SW 1271 (cell line): ENCODE data around the gene INTS14.
"Not testable (repeated sequence)": the region's sequence is repeated elsewhere in the genome, so short reads cannot be mapped to it uniquely, and the experiment has no call there.

Source experiments
- DNase-seq, 2 experiments: peaks; one replicate each; lab custom pipeline; 2025; lab: John Stamatoyannopoulos, UW

INTS14 gene

DNA sequence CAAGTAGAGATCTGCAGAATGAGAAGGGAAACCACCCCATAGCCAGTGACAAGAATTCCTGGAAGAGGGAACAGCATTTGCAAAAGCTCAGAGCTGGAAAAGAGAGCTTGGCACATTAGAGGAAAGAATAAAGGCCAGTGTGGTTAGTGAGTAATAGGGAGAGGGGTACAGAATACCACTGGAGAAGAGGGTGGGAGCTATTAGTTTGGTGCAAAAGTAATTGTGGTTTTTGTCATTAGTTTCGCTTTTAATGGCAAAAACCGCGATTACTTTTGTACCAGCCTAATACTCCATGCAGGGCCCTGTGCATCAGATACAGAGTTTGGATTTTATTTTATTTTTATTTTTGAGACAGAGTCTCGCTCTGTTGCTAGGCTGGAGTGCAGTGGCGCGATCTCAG is 20.6 kb upstream of the INTS14 start:
- no peak for DNase-seq

DNA sequence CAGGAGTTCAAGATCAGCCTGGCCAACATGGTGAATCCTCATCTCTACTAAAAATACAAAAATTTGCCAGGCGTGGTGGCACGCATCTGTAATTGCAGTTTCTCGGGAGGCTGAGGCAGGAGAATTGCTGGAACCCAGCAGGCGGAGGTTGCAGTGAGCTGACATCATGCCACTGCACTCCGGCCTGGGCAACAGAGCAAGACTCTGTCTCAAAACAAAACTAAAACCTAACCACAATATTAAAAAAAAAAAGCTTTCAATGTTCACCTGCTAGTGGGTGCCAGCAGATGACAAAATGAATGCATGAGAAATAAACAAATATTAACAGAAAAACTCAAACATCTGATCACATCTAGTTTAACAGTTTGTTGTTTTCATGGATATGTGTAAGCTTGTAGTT is 19.8 kb upstream of the INTS14 start:
- no peak for DNase-seq

DNA sequence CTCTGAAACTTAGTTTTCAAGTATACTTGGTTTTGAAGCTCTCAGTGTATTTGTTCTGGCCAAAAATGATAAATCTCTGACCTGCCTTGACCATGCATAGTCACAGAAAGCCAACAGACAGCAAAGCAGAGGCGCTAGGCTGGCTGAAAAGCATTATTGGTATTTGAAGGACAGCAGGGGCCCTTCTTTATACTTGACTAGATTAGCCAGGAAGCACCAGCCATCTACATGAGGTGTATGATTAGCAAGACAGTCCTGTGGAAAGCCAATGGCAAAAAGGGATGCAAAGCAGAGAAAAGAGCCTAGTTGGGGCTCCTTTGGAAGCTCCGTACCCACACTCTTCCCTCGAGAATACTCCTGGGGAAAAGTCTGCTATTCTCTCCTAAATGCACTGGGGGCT is 18.6 kb upstream of the INTS14 start:
- no peak for DNase-seq

DNA sequence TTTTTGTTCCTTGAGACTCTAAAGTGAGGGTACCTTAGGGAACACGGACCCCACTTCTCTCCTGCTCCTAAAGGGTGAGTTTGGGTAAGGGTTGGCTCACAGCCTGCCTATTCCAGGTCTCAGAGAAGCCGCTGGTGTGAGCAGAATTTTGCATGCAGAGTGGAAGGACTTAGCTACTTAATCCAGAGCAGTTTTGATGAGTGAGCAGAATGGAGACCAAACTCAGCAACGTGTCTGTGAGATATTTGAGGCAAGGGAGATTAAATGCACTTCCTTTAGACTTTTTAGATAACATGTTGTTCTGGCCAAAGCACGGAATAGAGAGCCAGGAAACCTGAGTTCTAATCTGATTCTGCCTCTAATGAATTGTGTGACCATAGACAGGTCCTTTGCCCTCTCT is 15.9 kb upstream of the INTS14 start:
- no peak for DNase-seq

DNA sequence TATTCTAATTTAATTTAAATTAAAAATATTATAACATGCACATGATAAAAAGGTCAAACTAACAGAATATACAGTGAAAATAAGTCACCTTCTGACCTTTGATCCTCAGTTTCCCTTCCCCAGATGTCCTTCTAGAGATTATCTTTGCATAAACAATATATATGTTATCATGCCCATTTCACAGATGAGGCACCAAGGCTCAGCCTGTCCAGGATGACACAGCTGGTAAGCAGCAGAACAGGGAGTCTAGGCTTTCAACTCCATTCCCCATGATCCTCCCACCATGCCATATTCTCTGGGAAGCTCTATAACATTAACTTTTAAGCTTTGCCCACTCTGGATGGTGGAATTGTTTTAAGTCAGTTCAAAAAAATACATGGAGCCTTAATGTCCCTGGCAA is 12.2 kb upstream of the INTS14 start:
- DNase-seq, result no peak

DNA sequence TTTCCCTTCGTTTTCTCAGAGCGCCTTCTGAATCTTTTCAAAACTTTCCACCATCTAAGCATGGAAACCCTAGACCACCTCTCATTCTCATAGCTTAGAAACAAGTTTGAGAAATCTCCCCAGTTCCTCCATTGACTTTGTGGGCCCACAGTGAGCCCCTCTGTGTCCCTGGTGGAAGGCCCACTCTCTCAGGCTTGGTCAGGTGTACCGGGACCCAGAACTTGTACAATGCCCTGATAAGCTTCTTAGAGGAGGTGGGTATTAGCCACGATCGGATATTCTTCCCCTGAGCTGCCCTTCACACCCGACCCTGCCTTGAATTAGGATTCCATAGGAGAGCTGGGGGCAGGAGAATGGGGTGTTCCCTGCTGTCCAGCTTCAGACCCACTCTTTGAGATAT is 10.7 kb upstream of the INTS14 start, which contains the start of gene SLC24A1:
Gene SLC24A1, plus strand, starts transcription at position 301 of the 400 bp plus-strand sequence. CDS start 2,143 bp downstream, outside the sequence.
- no peak for DNase-seq

DNA sequence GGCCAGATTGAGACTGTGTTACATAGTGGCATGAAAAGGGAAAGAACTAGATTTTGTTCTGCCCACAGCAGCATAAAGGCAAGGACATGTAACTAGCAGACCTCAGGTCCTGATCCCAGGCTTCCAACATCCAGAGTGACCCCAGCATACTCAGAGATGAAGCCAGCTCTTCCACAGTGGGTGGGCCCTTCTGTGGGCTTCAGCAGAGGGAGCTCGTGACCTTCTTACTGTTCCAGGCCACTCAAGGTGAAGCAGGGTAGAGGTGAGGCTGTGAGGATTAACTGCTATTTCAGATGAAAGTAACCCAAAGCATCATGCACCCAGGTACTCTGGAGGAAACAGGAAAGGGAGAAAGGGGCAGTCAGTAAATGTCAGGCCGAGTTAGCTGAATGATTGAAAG is 9.9 kb upstream of the INTS14 start:
- no peak for DNase-seq

DNA sequence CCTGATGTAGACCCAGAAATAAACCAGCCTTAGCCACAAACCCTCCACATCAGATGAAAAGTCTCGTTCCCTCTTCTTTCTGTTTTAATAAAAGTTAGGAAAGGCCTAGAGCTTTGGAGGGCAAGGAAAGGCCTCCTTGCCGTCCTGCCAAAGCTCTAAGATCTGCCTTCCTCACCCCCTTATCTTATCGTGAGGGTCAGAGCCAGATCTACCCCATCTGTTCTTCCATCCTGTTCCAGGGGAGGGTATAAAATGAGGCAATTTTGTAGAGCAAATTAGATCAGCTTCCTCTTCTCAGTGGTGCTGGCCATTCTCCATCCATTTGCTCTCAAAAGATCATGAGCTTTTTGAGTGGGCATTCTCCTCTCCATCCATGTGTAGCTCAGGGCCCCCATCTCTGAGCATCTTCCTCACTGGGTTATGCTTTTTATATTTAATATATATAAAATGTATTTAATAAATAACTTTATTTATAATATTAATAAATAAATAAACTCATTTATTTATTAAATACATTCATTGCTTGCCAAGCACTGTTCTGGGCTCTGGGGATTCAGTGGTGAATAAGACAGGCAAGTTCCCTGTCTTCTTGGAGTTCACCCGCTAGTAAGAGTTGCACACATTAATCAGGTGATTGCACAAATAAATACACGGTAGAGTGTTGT is 8.8 kb upstream of the INTS14 start:
- DNase-seq, result no peak

DNA sequence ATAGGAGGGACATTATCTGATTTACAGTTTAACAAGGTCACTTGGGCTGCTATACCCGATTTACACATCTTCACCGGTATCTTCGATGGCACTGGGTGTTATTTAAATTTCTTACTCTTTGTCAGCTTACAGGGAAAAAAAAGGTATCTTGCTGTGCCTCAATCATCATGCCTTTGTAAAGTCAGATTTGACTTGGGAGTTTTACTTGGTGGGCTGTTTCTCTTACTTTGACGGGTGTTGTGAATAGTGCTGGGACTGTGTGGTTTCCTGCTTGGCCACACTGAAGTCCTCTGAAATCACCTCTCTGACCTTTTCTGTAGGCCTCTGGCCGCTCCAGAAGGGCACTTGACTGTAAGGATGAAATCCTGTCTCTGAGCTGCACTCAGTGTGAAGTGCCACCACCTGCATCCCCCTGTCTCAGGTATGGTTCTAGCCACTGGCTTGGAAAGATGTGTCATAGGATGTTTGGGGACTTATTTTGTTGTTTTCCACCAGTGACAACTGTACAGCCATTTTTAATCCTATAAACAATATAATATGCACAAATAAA is 7.7 kb upstream of the INTS14 start:
- no peak for DNase-seq

DNA sequence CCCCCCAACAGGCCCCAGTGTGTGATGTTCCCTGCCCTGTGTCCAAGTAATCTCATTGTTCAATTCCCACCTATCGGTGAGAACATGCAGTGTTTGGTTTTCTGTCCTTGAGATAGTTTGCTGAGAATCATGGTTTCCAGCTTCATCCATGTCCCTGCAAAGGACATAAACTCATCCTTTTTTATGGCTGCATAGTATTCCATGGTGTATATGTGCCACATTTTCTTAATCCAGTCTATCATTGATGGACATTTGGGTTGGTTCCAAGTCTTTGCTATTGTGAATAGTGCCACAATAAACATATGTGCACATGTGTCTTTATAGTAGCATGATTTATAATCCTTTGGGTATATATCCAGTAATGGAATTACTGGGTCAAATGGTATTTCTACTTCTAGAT is 5.0 kb upstream of the INTS14 start:
- DNase-seq, result not testable (repeated sequence)

DNA sequence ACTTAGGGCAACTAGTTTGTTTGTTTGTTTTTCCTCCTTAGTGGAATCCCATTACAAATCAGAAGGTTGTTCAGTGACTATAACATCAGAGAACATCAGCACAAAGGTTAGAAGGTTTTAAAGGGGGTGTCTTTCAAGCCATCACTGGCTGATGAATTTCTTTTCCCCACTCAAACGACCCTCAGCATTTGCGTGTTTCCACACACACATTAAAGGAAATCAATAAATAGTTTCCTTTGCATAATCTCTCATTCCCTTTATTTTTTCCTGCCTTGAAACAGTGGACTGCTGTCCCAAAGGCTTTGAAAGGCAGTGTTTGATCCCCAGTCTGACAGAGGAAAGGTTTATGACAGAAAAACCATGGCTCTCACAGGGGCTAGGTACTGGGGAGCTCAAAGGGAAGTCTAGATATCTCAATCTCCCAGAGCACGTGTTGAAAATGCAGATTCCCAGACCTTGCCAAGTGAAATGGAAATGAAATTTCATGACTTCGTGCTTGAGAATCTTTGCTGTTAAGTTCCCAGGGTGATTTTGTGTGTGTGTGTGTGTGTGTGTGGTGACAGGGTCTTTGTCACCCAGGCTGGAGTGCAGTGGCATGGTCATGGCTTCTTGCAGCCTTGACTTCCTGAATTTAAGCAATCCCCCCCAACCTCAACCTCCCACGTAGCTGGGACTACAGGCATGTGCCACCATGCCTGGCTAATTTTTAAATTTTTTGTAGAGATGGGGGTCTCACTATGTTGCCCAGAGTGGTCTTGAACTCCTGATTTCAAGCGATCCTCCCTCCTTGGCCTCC is 2.2 kb upstream of the INTS14 start:
- DNase-seq, result no peak

DNA sequence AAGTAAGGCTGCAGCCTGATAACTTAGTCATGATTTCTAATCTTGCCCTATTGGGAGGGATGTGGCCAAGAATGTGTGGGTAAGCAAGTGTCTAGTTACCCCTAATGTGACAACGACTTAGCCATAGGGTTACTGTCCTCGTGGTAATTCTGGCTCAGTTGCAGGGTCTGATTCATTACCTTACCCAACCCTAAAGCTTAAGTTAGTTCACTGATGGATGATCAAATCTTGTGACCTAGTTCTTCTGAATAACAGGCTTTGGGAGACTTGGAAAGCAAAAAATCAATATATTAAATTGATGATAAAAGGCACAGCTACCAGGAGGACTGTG is 1.6 kb upstream of the INTS14 start:
- DNase-seq, result no peak

DNA sequence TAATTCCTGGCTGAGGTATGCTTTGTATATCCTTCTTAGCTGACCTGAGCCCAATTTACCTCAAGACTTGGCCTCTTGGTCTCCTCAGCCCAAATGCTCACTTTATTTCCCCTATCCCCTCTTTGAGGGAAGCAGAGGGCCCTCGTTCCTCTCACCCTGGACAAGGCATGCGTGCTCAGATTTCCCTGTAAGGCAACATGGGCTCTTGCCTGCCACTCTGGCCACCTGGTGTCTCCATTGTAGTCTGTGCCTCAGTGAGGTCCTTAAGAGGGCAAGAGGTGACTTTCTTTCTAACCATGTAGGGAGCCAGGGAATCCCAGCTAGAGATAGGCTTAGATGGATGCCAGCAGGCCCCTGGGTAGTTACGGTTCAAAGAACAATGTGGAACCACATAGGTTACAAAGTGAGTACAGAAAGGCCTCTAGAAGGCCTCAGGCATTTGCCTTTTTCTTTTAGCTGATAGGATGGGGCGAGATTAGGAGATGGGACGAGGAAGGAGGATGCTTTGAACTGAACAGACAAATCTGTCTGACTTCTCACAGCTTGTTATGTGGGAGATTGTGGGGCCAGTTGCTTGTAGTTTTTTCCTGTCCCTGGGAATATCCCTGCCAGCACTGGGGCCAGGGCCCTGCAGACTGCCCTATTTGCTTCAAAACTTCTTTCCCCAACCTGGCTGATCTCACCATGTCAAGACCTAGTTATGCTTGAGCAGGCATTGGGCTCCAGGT is 1.1 kb upstream of the INTS14 start:
- no peak for DNase-seq

DNA sequence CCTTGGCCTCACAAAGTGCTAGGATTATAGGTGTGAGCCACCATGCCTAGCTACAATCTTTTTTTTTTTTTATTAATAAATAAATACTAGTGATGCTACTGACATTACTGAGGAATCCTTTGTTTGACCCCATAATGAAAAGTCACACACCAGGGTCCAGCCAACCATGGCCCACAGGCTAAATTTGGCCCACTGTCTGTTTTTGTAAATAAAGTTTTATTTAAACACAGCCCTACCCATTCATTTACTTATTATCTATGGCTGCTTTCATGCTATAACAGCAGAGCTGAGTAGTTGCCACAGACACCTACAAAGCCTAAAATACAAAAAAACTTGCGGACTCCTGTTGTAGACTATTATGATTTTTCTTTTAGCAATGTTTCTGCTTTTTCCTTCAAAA is 7.4 kb downstream of the INTS14 start:
- DNase-seq, result no peak

DNA sequence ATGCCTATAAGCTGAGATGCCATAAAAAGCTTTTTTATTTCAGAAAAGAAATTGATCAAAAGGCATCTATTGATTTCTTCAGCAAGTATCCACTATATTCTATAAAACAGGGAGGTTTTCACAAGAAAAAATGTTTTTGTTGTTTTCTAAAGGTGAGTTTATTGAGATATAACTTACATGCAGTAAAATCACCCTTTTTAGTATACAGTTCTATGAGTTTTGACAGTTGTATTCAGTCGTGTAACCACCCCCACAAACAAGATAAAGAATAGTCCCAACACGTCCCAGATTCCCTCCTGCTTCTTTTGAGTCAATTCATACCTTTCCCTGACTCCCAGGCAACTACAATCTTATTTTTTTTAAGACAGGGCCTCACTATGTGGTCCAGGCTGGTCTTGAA is 7.8 kb downstream of the INTS14 start:
- no peak for DNase-seq

DNA sequence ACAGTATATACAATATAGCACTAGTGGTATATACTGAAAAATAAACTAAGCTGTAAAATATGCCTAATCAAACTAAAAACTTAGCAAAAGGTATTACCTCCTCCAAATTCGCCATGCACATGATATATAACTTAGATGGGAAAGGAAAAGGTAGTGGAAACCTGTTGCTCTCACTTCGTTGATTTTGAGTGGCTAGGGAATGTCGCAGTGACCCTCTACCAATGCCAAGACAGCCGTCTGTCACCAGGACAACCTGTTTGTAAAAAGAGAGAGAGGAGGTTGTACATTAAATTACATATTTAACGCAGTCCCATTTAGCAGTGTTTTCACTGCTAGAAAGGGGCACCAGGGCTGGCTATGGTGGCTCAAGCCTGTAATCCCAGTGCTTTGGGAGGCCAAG is 11.3 kb downstream of the INTS14 start:
- no peak for DNase-seq

DNA sequence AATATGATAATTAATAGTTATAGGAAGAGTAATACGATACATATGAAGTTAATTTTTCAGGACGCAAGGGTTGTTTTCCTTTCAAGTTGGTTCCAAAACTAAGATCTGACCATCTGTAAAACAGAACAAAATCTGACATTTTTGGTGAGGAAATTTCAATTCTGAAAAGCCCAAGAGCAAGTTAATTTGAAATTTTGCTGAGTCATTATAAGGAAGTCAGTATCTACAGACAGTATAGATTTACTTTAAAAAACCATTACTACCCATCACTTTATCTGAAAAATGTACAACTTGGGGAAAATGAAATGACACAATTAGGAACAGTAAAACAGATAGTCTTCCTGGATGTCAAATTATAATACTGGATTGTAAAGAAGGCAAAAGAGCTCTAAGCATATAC is 12.5 kb downstream of the INTS14 start:
- DNase-seq, result no peak

DNA sequence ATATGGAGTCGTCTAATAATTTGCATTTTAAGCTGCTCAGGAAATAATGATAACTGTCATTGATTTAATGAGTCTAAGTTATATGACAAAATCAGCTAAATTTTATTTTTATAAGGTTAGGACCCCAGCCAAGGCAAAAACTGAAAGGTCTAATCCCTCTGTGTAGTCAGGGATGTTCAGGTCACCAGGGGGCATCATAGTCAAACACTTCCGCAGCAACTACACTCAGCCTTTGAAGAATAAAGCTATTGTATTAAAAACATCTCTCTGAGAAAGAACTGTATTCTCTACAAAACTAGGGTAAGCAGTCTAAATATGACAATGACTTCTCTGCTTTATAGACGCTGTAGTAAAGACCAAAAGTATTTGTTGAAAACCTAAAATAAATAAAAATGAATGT is 15.0 kb downstream of the INTS14 start:
- DNase-seq, result peak in 1 of 2 experiments; percentile 51

DNA sequence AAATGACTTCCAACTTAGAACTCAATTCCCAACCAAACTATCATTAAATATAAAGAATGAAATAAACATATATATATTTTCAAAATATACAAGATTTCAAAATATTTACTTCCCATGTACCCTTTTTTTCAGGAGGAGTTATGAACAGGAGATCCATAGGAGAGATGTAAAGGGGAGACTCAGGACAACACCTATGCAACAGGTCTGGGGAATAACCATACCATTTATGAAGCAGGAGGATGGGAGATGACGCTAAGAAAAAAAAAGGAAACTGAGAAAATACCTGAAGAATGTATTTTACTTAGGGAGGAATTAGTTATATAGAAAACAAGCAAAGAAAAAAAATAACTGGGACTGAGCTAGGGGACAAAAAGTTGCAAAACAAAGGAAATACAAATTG is 23.8 kb downstream of the INTS14 start:
- no peak for DNase-seq

DNA sequence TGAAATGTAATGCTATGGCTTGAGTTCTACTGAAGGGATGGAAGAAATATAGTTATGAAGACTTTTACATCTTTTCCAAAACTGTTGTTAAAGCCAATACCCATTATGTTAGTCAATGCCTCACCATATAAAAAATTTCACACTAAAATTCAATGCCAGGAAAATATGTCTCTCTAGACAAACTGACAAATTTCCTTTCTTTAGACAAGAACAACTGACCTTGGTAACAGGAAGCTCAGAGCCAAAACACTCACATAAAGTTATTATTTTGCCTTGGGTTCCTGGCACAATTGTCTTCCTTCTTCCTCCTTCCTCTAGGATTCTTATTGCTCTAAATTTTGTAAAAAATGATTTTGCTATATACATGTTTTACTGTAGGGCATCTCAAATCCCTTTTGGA is 26.7 kb downstream of the INTS14 start:
- no peak for DNase-seq

DNA sequence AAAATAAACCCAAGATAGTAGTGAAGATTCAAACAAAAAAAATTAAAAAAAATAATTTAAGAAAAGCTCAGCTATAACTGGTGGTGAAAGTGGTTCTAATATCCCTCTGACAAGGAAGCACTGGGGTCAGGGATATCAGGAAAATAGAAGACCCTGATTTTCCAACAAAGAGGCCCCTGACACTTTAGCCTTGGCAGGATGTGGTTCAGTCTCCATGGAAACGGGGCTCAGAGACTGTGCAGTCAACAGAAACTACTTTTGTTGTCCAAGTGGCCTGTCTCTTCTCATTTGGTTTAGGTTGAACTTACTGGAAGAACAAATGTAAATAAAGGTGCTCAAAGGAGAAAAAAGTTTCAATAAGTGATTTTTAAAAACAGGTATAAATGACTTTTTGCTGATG is 27.2 kb downstream of the INTS14 start:
- DNase-seq, result peak in 1 of 2 experiments; percentile 42

DNA sequence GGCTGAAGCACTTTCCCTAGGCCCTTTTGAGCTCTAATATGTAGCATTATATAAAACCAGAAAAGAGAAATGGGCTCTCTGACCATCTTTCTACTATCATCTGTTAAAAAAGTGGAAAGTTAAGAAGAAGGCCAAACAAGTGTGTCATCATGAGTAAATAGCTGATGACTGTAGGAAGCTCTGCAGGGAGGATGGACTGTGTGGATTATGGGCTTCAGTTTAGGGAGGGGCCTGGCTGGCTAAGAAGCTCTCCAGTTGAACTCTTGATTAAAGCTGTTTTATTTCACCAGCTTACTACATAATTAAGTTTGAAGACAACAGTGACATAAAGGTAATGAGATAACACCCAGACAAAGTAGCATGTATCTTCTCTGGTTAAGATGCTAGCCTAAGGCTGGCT is 30.6 kb downstream of the INTS14 start:
- peak in 1 of 2 experiments; percentile 20 for DNase-seq

DNA sequence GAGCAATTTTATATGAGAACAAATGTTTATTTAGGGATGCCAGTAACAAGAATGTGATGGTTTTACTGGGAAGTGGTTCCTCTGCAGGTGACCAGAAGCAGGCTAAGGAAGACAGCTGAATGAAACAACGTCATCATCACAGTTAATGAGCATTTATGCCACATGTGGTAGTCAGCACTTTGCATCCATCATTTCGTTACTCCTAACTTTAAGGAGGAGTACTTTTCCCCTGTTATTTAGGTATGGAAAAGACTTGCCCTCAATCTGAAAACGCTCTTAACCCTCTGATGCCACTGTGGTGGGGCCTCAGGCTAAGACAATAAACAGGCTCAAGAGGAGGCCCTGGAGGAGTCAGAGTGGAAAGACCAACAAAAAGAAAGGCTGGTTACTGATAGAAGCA is 31.2 kb downstream of the INTS14 start:
- DNase-seq, result no peak
